HepG2 (cell line): ENCODE data around the gene JMJD7. TPM values are rescaled to one million over a fixed set of nuclear protein-coding genes. Genes with fewer than 3 reads are reported as not detected.

Source experiments
- ATAC-seq: fragments of 200-7000 bp; cut with Tn5 transposase; 3 replicates; pipeline ENCODE4 v1.9.1; 2020; ENCODE audit warnings: mild to moderate bottlenecking, moderate library complexity
- BruUV-seq: library from RNA; stranded (reverse); fragments of 400-500 nt; replicated peaks from 2 replicates; lab custom pipeline; 2021; lab: Mats Ljungman, UMichigan
- CTCF ChIA-PET: fragments of 300-600 bp; formaldehyde crosslinking; extraction: SDS; loops from one replicate; lab custom pipeline; 2021; ENCODE audit warnings: low total read pairs, inconsistent platforms, low intra/inter-chr PET ratio; lab: Yijun Ruan, JAX
- POLR2A ChIA-PET: fragments of 350-600 bp; sonication (Branson Sonifier 250); formaldehyde crosslinking; loops from one replicate; lab custom pipeline; 2020; ENCODE audit warnings: antibody characterized with exemption, inconsistent platforms; lab: Yijun Ruan, JAX
- DNase-seq: peaks from one replicate; pipeline ENCODE4 v3.0.0-alpha.2; 2015; ENCODE audit warnings: low spot score
- FAIRE-seq: peaks from 3 replicates; lab custom pipeline; 2011; peaks lifted over from hg19 to GRCh38; lab: Jason Lieb, UNC
- H2AFZ ChIP-seq: one replicate; pipeline ENCODE4 v1.6.1; 2011; ENCODE audit warnings: low read length, inconsistent platforms
- H3K27ac ChIP-seq: fragments of 300-600 bp; 3 replicates; pipeline ENCODE4 v1.8.0; 2011; ENCODE audit warnings: mixed run types, mild to moderate bottlenecking, mixed read lengths, low read length, inconsistent platforms; ENCODE audit not compliant: insufficient read depth; ENCODE audit errors: extremely low read length
- H3K27me3 ChIP-seq, 2 experiments: fragments of 200-600 bp in 1 of 2; 2 replicates in 1 of 2; 3 replicates in 1 of 2; pipeline versions ENCODE4 v1.6.0 to v1.8.0; 2011; ENCODE audit warnings: low read length in 2 of 2, mild to moderate bottlenecking in 2 of 2, moderate library complexity in 2 of 2, inconsistent platforms in 1 of 2; ENCODE audit not compliant: insufficient read depth in 2 of 2, control insufficient read depth in 1 of 2
- H3K36me3 ChIP-seq, 2 experiments: fragments of 200-600 bp in 1 of 2; replicated peaks in 1 of 2; 2 replicates in 1 of 2; 3 replicates in 1 of 2; pipeline versions ENCODE4 v1.5.1 to v1.8.0; 2011; ENCODE audit warnings: low read length in 2 of 2, inconsistent platforms in 1 of 2; ENCODE audit not compliant: insufficient read depth in 2 of 2, control insufficient read depth in 1 of 2
- H3K4me1 ChIP-seq: 2 replicates; pipeline ENCODE4 v1.5.1; 2012; ENCODE audit warnings: low read length, inconsistent platforms; ENCODE audit not compliant: insufficient read depth
- H3K4me2 ChIP-seq: 2 replicates; pipeline ENCODE4 v1.6.0; 2011; ENCODE audit warnings: low read depth, low read length, inconsistent platforms
- H3K4me3 ChIP-seq, 3 experiments: fragments of 200-600 bp in 1 of 3; sonication (generic), shearing (Covaris generic) in 1 of 3; replicated peaks in 1 of 3; 2 replicates each; pipeline ENCODE4 v1.5.1; 2011 to 2016; ENCODE audit warnings: low read length in 3 of 3, inconsistent platforms in 2 of 3, low read depth in 2 of 3, mild to moderate bottlenecking in 2 of 3, control low read depth in 1 of 3, mixed read lengths in 1 of 3; ENCODE audit not compliant: insufficient read depth in 1 of 3
- H3K79me2 ChIP-seq: one replicate; pipeline ENCODE4 v1.6.1; 2011; ENCODE audit warnings: low read length, inconsistent platforms; ENCODE audit not compliant: insufficient read depth
- H3K9ac ChIP-seq: 2 replicates; pipeline ENCODE4 v1.6.0; 2011; ENCODE audit warnings: mild to moderate bottlenecking, low read depth, low read length, inconsistent platforms; ENCODE audit not compliant: insufficient read depth
- H3K9me3 ChIP-seq: 2 replicates; pipeline ENCODE4 v1.5.1; 2012; ENCODE audit warnings: mild to moderate bottlenecking, low read length
- H4K20me1 ChIP-seq: 2 replicates; pipeline ENCODE4 v1.6.0; 2011; ENCODE audit warnings: inconsistent platforms, mild to moderate bottlenecking, low read length, moderate library complexity; ENCODE audit not compliant: insufficient read depth
- FOSL2 ChIP-seq: sonication (generic); formaldehyde crosslinking; IDR thresholded peaks from 2 replicates; pipeline ENCODE4 v1.4.0; 2020; ENCODE audit warnings: missing genetic modification reagents
- SNAI1 ChIP-seq: sonication (generic); formaldehyde crosslinking; IDR thresholded peaks from 2 replicates; pipeline ENCODE4 v1.5.0; 2020; ENCODE audit warnings: mild to moderate bottlenecking, missing genetic modification reagents, borderline replicate concordance
- USF2 ChIP-seq, 2 experiments: sonication (generic) in 1 of 2; formaldehyde crosslinking in 1 of 2; IDR thresholded peaks; 2 replicates each; pipeline versions ENCODE4 v1.5.1 to v1.6.1; 2011 to 2020; ENCODE audit warnings: borderline replicate concordance in 1 of 2, low read depth in 1 of 2, low read length in 1 of 2, mild to moderate bottlenecking in 1 of 2, missing genetic modification reagents in 1 of 2, moderate library complexity in 1 of 2
- ZNF350 ChIP-seq: sonication (generic); formaldehyde crosslinking; IDR thresholded peaks from 2 replicates; pipeline ENCODE4 v1.4.0; 2020; ENCODE audit warnings: mild to moderate bottlenecking, low read depth, missing genetic modification reagents, borderline replicate concordance
- ZNF766 ChIP-seq: sonication (generic); formaldehyde crosslinking; IDR thresholded peaks from 2 replicates; pipeline ENCODE4 v1.5.0; 2020; ENCODE audit warnings: missing genetic modification reagents, borderline replicate concordance
- ZNF781 ChIP-seq: sonication (generic); formaldehyde crosslinking; IDR thresholded peaks from 2 replicates; pipeline ENCODE4 v1.5.1; 2020; ENCODE audit warnings: borderline replicate concordance, mild to moderate bottlenecking, missing genetic modification reagents; ENCODE audit errors: not compliant biosample characterization
- ZNF784 ChIP-seq: sonication (generic); formaldehyde crosslinking; IDR thresholded peaks from 2 replicates; pipeline ENCODE4 v1.5.1; 2020; ENCODE audit warnings: missing genetic modification reagents, mild to moderate bottlenecking, borderline replicate concordance
- WGBS: methylation state at CpG from one replicate; pipeline ENCODE4 v1.1.6; 2017; ENCODE audit warnings: low lambda C conversion rate; 5-methylcytosine and 5-hydroxymethylcytosine counted together
- in situ Hi-C: cut with HindIII; loops from 2 replicates; pipeline ENCODE4 v1.10.0; 2017; ENCODE audit warnings: low pct_unique_long_range_greater_than_20kb; ENCODE audit not compliant: extremely low pct_ligation_motif_present
- intact Hi-C: fragments of 100-400 bp; cut with micrococcal nuclease; formaldehyde crosslinking; loops from one replicate; pipeline ENCODE4 v1.10.0; 2022; ENCODE audit not compliant: unreplicated experiment
- polyA plus RNA-seq, 8 experiments: library from polyadenylated mRNA; depleted of rRNA in 3 of 8; stranded (reverse) in 7 of 8; unstranded in 1 of 8; fragments of >200 nt; fragmentation: Illumina TruSeq in 4 of 8; extraction: Trizol in 4 of 8; gene quantifications; 2 replicates each; pipeline versions ENCODE4 v1.2.1 to v1.2.3, GENCODE V29; 2011 to 2016; ENCODE audit warnings: low read depth in 4 of 8, missing spikeins in 1 of 8, mixed read lengths in 1 of 8; ENCODE audit not compliant: insufficient read depth in 1 of 8
- total RNA-seq, 5 experiments: library from RNA; depleted of rRNA; stranded (reverse); fragments of >200 nt; fragmentation: Illumina TruSeq; extraction: Trizol; gene quantifications; 2 replicates each; pipeline ENCODE4 v1.2.3, GENCODE V29; 2016; ENCODE audit warnings: low read depth in 1 of 5

The JMJD7 gene
- total and polyA plus RNA-seq, 2 of the 13 experiments (the other 11 are each of a cell fraction or from before 2014, with no cell fraction given), result 6.4 to 7.1 TPM

GRCh38 chr15:41817781-41818180 is 10.1 kb upstream of the JMJD7 start:
- Histone ChIP-seq H3K4me2 (no peak overlapping the region), H3K36me3 (peaks cover 4 to 32% of the 10 kb centered on the region in 2 experiments; a peak in 3 of 5 replicates), H3K9ac (no peak overlapping the region), H3K27me3 (no peaks in the 10 kb centered on the region), H3K4me3 (no peak overlapping the region), H3K27ac (no peak overlapping the region), H4K20me1 (no peaks in the 10 kb centered on the region), H3K4me1 (no peaks in the 10 kb centered on the region), H2AFZ (no peak overlapping the region), H3K79me2 (no peaks in the 10 kb centered on the region), H3K9me3 (no peaks in the 10 kb centered on the region)
- ATAC-seq (no peak), DNase-seq (no peak), FAIRE-seq (no peak)
- CTCF ChIA-PET, result no interaction called here
- POLR2A ChIA-PET, result no interaction called here
- intact Hi-C loops, result no loop called here
- WGBS, result 77% methylated on average over 5 of the region's 6 CpGs
- in situ Hi-C loops, result no loop called here
- BruUV-seq, result no TSS peak
- no peak for TF ChIP-seq USF2 (IDR thresholded peaks at IDR 0.05; ENCODE audit: low read depth, low read length)
- no peak for TF ChIP-seq USF2 (CRISPR knock-in tag; IDR thresholded peaks at IDR 0.05; ENCODE audit: borderline replicate concordance)
- TF ChIP-seq SNAI1 (CRISPR knock-in tag), result no peak
- TF ChIP-seq FOSL2 (CRISPR knock-in tag), result no peak
- no peak for TF ChIP-seq ZNF781 (CRISPR knock-in tag)
- no peak for TF ChIP-seq ZNF766
- no peak for TF ChIP-seq ZNF784 (CRISPR knock-in tag)
- TF ChIP-seq ZNF350 (CRISPR knock-in tag), result no peak
